Measurements from ENCODE around the gene TECTA.

DNA sequence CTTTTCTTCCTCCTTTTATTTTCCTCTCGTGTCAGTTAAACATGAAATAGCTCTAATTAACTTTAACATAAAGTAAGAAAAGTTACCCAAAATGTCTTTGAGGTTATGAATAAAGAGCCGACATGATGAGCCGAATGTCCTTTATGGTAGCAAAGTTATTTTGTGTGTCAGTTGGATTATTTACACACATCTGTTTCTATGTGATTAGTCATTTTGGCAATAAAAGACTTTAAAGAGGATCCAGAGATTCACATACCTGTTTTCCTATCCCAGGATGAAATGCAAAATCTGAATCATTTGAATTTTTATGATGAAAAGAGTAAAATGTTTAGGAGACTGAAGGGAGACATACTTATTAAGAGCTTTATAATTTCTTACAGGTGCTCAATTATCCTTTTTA is 34.0 kb upstream of the TECTA start:
- TF ChIP-seq, protein P1, sequence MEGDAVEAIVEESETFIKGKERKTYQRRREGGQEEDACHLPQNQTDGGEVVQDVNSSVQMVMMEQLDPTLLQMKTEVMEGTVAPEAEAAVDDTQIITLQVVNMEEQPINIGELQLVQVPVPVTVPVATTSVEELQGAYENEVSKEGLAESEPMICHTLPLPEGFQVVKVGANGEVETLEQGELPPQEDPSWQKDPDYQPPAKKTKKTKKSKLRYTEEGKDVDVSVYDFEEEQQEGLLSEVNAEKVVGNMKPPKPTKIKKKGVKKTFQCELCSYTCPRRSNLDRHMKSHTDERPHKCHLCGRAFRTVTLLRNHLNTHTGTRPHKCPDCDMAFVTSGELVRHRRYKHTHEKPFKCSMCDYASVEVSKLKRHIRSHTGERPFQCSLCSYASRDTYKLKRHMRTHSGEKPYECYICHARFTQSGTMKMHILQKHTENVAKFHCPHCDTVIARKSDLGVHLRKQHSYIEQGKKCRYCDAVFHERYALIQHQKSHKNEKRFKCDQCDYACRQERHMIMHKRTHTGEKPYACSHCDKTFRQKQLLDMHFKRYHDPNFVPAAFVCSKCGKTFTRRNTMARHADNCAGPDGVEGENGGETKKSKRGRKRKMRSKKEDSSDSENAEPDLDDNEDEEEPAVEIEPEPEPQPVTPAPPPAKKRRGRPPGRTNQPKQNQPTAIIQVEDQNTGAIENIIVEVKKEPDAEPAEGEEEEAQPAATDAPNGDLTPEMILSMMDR (conservative IDR thresholded peaks at IDR 0.05 in 1 of 2, IDR thresholded peaks at IDR 0.05 in 1 of 2; ENCODE audit: low read depth in 1 of 2, low read length in 2 of 2), result no peak
- no peak for TF ChIP-seq EZH2 (IDR thresholded peaks at IDR 0.05; ENCODE audit: low read length, missing control alignments)
